ENCODE data around the gene ADAMTS19. TPM values are rescaled to one million over a fixed set of nuclear protein-coding genes. Genes with fewer than 3 reads are reported as not detected.

The ADAMTS19 gene
- polyA plus RNA-seq, 1 donor: 15.1 TPM

DNA sequence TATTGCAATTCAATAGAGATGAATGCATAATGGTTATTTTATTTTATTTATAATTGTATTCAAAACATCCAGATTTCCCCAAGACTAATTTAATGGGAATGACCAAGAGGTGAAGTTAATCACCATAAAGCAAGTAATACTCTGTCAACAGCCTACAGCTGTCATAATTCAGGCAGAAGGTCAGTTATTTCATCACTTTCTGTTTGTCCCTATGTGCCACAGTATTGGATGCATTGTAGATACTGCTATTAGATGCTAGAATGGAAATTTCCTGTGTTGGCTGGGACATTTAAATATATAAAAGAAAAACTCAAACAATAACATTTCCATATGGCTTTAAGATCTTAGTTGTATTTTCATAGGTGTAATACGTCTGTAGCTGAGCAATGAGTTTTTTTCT lies 231.1 kb downstream of the ADAMTS19 start:
- DNase-seq: peak; percentile 31

DNA sequence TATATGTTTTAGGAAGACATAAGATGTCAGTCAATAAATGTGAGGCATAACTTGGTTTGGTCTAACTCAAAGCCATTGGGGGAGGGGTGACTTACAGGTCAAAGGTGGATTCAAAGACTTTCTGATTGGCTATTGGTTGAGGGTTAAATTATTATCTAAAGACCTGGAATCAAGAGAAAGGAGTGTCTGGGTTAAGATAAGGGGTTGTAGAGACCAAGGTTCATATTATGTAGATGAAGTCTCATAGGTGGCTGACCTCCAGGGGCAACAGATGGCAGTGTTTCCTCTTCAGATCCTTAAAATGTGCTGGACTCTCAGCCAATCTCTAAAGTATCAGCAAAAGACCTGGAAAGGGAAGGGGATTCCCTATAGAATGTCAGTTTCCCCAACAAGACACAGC lies 236.5 kb downstream of the ADAMTS19 start:
- DNase-seq: no peak

DNA sequence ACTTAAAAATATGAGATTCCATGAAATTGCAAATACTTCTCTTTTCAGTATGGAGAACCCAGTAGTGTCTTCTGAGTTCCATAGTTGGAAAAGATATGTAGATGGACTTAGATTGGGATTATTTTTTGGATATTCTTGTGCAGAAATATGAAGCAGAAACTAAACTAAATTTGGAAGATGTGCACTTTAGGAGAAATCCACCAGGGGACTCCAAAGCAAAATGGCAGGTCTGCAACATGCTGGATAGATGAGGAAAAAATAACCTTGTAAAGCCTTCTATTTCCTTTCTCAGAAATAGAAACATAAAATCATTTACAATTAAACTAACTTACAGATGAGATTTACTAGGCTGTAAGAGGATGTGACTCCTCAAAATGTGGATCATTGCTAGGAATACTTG lies 238.6 kb downstream of the ADAMTS19 start:
- DNase-seq: no peak

DNA sequence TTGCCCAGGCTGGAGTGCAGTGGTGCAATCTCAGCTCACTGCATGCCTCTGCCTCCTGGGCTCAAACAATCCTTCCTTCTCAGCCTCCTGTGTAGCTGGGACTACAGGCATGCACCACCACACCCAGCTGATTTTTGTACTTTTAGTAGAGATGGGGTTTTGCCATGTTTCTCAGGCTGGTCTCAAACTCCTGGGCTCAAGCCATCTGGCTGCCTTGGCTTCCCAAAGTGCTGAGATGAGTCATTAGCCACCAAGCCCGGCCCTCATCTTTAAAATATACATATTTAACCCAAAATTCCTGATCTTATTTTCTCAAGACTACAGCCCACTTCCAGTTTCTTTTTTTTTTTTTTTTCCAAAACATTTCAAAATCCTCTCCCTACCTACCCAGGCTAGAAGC lies 256.1 kb downstream of the ADAMTS19 start:
- no peak for DNase-seq

DNA sequence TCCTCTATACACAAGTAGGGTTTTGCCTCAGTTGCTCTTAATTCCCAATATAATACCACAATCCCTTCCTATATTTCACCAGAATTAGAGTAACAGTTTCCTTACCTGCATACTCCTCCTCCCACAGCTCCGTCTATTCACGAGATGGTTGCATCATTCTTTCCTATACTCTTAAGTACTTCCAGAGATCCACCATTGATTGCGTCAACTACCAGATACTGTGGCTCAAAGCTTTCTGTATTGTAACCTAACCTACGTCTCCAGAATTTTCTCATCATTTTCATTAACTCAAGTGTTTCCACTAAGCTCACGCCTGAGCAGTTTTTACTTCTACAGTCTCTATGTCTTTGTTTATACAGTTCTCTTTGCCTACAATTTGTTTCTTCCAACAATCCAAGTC lies 256.6 kb downstream of the ADAMTS19 start:
- peak; percentile 37 for DNase-seq

DNA sequence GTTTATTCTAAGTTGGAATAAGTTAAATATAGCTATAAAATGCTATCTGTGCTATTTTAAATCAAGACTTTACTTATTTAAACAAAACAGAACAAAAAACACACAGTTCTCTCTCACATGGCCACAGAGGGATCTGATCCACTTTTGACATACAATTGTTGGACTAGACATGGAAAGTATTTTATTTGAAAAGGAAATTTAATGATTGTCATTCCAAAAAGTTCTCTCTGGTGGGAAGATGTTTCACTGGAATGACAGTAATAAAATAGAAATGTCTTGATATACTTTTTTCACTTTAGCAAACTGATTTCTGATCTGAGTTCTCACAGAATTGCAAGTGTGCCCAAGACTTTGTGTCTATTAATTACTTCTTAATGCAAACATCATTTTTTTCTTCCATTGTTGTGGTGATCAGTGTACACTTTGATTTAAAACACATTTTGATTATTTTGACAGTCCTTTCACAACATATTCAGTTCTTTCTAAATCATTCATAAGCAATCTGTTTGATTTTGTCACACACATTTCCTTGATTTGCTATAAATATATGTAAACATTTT lies 257.7 kb downstream of the ADAMTS19 start:
- DNase-seq: peak; percentile 54

DNA sequence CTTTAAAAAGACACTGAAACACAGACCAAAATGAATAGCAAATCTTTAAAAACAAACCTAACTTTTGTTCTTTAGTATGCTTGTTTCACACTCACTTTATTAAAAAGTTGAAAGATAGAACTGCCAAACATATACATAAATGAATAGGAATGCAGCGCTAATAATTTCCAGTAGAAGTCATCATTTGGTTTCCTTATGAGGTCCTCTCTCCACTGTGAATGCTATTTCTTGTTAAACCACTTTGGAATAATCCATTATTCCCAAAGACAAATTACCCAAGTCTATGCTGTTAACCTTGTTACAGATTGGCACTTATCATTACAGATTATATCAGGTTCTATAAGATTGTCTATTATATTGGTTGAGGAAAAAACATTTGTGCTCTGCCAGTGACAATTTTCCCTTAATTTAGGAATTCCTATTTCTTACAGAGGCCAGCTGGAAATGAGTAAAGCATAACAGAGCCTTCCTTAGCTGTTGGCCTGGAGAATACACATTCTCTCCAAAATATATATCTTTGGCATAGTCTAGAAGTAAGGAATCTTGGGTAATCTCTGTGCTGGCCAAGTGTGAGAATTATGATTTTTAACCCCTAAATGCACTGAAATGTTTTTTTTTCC lies 258.5 kb downstream of the ADAMTS19 start:
- peak; percentile 86 for DNase-seq

DNA sequence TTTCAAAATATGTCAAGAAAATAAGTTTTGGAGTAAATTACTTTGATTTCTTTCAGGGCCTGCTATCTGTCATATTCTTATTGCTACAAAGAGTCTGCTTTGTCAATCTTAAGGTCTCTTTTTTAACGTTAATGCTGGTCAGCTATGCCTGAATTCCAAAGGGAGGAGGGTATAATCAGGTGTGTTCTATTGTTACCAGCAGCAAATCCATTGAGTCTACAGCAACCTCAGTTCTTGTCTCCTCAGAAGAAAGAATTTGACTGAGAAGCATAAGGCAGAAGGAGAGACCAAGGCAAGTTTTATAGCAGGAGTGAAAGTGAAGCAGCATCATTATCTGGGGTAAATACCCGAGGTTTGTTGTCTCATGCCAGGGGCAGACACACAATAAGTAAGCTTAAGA lies 264.1 kb downstream of the ADAMTS19 start:
- DNase-seq: no peak

DNA sequence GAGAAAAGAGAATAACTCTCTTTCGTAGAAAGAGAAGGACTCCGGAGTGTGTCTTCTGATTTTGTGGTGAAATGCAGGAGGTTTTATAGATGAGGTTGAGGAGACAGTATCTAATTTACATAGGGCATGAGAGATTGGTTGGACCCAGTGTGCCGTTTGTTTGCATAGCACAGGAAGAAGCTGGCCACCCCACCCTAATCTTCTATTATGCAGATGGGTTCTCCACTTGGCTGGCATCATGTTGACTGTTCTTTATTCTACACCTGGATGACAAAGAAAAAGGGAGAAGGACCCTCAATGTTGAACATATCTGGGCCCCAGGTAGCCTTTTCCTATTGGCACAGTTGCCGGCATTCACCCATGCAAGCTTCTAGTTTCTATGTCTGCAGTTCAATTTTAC lies 264.5 kb downstream of the ADAMTS19 start:
- DNase-seq: no peak

DNA sequence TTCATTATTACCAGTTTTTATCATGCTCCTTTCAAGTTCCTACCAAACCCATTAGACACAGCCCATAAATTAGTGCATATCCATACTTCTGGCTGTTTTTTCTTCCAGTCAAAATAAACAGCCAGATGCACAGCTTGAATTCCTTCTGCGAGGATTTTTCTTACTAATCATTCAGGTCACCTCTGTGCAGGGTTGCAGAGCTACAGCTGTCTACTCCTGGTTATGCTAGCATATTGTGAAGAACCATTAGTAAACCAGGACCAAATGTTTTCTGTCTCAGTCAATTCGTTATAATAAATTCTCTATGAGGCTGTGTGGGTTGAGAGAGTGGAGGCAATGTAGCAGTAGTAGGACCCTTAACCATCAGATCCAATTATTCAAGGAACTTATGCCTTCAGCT lies 279.7 kb downstream of the ADAMTS19 start:
- DNase-seq: no peak

DNA sequence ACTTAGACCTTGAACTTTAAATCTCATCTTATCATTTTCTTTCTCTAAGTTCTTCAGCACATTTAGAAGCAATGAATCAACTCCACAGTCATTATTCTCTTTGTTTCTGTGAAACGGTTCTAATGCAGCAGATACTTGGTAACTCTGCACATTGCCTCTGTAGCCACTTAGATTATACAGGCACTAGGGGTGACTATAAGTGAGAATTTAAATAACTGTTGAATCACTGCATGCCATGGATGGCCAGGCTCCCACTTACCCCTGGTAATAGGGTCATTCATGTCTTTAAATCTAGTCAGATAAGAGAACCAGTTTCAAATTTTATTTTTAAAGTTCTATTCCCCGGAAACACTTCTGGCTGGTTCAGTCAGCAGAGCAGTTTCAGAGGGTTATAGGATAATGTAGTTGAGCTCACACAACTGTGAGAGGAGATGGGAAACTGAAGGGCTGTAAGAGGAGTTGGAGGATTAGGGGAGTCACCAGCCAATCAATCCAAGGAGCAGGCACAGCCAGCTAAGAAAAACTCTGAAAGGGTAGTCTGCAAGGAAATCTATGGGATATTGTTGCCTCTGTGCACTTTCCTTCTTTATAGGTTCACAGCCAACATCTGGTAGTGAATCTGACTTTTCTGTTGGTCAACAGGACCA lies 283.6 kb downstream of the ADAMTS19 start:
- no peak for DNase-seq

DNA sequence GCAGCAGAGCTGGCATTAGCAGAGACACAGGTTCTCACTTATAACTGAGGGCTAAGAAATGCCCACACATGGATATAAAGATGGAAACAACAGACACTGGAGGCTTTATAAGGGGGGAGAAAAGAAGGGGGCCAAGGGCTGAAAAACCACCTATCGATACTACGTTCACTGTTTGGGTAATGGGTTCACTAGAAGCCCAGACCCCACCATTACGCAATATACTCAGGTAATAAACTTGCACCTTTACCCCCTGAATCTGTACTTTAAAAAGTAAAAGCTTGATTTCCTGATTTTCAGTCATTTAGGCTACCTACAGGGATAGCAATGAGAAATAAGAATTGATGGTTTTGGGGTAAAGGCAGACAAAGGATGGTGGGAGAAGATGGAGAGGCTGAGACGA lies 285.9 kb downstream of the ADAMTS19 start:
- no peak for DNase-seq

DNA sequence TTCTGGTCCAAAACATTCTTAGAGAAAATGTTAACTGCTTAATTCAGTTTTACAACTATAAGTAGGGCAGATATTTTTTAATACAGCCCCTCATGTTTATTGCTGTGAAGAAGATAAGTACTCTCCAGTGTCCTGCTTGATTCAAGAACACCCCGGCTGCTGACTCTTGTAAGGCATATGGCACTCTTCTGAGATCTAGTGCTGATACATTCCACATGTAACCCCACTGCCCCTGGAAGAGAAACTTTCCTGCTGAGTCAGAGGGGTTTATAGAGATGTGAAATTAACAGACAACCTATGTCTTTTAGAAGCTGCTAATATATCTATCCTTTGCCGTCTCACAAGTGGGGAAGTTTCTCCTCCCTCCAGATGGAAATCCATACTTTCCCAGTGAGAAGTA lies 286.8 kb downstream of the ADAMTS19 start:
- DNase-seq: no peak

DNA sequence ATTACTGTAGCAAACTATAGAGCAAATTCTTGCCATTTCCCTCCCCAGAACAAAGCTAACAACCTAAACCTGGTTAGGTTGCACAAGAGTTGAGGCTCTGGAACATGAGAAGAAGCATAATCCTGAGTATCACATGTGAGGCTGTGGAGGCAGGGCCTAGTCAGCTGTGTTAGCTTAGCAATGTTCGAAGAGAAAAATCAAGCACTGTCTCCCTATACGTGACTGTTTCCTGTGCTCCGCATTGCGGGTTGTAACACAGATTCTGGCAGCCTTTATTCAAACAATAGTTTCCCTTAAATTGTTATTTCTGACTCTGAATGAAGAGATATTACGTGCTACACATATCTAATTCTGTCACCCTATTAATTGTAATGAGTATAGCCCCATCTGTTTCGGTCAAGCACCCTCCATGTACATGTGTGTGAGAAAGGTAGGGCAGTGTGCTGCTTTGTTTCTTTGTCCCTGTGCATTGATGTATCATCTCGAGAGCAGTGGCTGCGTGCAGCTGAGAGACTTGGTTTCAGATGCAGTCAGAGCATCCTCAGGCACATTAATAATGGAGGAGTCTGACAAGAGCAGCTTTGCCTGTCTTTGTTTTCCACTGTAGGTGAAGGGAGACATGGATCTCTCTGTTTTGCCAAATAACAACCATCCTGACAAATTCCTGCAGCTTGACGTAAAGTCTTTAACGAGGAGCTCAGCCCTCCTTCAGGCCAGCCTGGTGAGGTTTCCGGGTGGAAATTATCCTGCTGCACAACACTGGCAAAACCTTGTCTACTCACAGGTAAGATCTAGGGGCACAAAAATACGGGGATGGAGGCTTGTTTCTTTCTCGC lies 287.7 kb downstream of the ADAMTS19 start, which contains the start of gene MINAR2:
TSS of gene MINAR2 (plus strand) at position 523 of the 836 bp plus-strand sequence. CDS start at position 620, 97 bp downstream.
- DNase-seq: no peak

DNA sequence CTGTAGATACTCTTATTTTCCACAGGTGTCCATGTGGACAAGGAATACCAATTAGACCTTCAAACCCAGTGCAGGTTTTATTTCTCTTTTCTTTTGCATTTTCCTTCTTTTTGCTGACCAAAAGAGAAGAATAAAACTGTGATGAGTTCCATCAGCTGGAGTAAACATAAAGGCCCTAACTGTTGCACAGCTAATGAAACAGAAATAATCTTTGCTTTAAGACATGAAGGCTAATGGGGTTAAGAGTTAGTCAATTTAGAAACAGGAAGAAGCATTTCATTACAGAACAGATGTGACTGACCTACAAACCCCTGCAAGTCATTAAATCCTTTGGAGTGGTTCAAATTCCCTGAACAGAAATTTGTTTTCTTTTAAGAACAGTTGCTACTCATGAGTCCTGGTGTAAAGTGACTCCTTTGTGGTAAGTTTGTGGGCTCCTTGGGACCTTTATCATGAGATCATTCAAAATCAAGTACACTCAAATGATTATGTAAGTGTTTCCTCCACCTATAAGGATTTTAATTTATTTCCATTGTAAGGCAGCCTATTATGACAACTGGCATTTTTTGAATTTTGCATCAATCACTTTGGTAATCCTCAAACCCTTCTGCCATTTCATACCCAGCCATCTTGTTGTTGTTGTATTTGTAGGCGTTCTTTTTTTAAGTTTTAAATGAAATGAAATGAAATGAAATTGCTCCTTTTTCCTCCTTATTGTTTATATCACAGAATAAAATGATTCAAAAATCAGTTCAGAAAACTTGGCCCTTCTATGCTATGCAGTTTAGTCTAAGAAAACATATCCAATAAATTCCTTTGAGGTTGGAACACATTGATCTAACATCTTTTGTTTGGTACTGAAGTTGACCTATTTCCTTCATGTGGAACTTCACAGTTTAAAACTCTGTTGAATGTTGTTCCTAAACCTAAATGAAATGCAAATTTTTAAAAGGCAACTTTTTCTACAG lies 289.1 kb downstream of the ADAMTS19 start:
- no peak for DNase-seq

DNA sequence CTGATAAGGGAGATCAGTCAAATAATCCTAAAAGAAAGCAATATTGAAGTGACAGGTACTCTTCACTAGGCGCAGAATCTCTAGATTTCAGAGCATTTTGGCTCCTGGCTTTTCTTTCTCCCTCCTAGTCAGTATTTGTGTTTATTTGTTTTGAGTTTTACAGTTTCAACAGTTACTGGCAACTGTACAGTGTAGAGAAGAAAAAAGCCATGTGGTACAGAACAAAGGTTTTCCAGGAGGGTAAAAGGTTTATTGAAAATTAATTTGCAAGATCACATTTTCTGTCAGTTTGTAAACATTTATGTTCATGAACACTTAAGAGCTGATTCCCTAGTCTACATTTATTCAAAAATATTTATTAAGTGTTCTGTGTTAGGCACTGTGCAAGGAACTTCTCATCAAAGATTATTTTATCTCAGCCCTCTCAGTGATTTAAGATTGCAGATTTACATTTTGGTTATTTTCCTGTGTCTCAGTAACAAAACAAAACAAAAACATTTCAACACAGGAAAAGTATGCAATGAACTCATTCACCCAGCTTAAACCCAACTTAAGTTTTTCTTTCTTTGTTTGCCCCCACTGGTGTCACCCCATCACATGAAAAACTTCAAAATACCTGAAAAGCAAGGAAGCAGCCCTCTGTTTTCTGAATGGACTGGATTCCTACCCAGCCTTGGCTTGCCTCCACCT lies 300.7 kb downstream of the ADAMTS19 start:
- DNase-seq: no peak

DNA sequence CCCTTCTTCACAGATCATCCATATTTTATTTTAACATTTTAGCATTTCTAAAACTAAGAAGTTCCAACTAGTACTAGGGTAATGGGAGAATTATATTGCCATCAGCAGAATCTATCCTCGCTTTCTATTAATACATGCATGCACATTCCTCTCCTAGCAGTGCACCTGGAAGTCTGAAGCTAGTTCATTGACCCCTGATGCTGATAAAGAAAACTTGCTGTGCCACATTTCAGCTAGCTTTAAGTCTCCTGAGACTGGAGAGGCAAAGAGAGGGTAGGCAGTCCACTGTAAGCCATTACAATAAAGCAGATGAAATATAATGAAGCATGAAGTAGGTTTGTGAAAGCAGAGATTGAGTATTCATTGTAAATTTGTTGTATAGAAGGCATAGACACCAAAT lies 303.6 kb downstream of the ADAMTS19 start:
- DNase-seq: no peak

DNA sequence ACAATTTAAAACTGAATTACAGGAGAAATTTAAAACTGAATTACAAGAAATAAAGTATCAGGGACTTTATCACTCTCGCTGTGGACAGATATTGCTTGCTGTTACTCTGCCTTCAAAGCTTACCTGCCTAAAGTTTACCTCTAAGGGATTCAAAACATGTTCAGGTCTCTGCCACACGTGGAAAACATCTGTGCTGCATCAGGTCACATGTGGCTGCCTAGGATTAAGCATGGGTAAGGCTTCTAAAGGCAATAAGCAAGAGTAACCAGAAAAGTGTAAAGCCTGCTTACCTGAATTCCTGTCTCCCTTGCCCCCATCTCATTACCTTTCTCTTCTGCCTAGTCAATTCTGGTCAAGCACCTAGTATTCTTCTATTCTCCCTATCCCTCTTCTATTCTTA lies 306.7 kb downstream of the ADAMTS19 start:
- no peak for DNase-seq

DNA sequence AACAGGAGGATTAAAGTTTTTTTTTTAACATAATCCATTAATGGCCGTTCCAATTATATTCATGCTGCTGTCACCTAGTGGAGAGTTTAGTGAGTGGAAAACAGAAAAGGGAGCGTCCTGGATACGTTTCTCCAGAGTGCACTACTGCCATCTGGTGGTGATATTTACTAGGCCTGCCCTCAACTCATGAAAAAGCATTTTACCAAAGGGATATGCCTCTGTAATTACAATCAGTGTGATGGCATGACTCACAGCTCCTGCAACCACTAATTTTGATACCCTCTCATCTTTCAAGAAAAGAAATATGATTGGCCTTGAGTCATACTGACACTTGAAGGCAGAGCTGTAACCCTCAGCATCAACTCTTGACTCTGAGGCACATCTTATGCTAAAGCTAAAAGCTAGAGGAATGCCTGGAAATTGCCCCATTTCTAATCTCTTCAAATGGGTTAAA lies 307.9 kb downstream of the ADAMTS19 start:
- DNase-seq: peak; percentile 88

DNA sequence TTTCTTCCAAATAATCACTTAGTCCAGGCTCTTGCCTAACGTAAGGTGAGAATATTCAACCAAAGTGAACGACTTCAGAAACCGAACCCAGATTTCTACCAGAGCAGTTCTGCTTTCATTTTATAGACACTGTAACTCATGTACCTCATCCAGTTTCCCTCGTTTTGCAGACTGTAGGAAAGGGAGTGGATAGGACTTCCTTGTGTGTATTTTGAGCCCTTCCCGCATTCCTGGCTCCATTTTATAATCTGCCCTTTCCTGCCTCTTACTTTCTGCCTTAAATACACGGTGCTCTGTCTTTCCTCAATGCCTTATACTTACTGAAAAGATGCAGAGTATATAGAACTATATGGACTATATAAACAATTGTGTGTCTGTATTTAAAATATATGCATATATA lies 308.6 kb downstream of the ADAMTS19 start:
- no peak for DNase-seq
